Upper lobe of left lung (tissue), 6 donors: ENCODE measurements around the gene KMT2B. TPM values are rescaled to one million over a fixed set of nuclear protein-coding genes. Genes with fewer than 3 reads are reported as not detected.

Source experiments
- ATAC-seq, 2 donors: fragments of 200-7000 bp; cut with Tn5 transposase; one replicate each; pipeline ENCODE4 v1.9.1; 2022; ENCODE audit warnings: mild to moderate bottlenecking in 2 of 2, moderate library complexity in 2 of 2; ENCODE audit not compliant: low FRiP score in 2 of 2
- DNase-seq, 2 donors: peaks; one replicate each; pipeline ENCODE4 v3.0.0-alpha.2; 2019 to 2020
- H3K27ac ChIP-seq, 4 donors: fragments of 200-600 bp; sonication (generic); one replicate each; pipeline ENCODE4 v1.5.1; 2016 to 2019
- H3K27me3 ChIP-seq, 4 donors: fragments of 200-600 bp; sonication (generic); one replicate each; pipeline ENCODE4 v1.5.1; 2017 to 2019
- H3K36me3 ChIP-seq, 4 donors: fragments of 200-600 bp; sonication (generic); one replicate each; pipeline ENCODE4 v1.5.1; 2016 to 2019
- H3K4me1 ChIP-seq, 4 donors: fragments of 200-600 bp; sonication (generic); one replicate each; pipeline ENCODE4 v1.5.1; 2018 to 2019
- H3K4me3 ChIP-seq, 4 donors: fragments of 200-600 bp; sonication (generic); one replicate each; pipeline ENCODE4 v1.5.1; 2017 to 2019; ENCODE audit warnings: mild to moderate bottlenecking in 2 of 4, moderate library complexity in 1 of 4
- H3K9me3 ChIP-seq, 4 donors: fragments of 200-600 bp; sonication (generic); one replicate each; pipeline ENCODE4 v1.5.1; 2018 to 2019
- CTCF ChIP-seq, 6 experiments: fragments of 450-650 bp in 4 of 6; fragments of 200-600 bp in 2 of 6; sonication (generic) in 2 of 6; IDR thresholded peaks; one replicate each; pipeline ENCODE4 v1.5.1; 2016 to 2019; ENCODE audit warnings: antibody characterized with exemption in 6 of 6
- EP300 ChIP-seq, 4 donors: sonication (generic); formaldehyde crosslinking; IDR thresholded peaks; one replicate each; pipeline ENCODE4 v1.5.1; 2017; ENCODE audit warnings: antibody characterized with exemption in 4 of 4, control low read depth in 2 of 4
- POLR2A ChIP-seq, 4 donors: fragments of 450-650 bp; IDR thresholded peaks; one replicate each; pipeline ENCODE4 v1.5.1; 2016 to 2017; ENCODE audit warnings: antibody characterized with exemption in 4 of 4, mild to moderate bottlenecking in 2 of 4
- POLR2AphosphoS5 ChIP-seq, 2 donors: sonication (generic); formaldehyde crosslinking; IDR thresholded peaks; one replicate each; pipeline ENCODE4 v1.5.1; 2017; ENCODE audit warnings: antibody characterized with exemption in 2 of 2
- WGBS, 2 donors: methylation state at CpG; one replicate each; pipeline ENCODE4 v1.1.5; 2017 to 2018; 5-methylcytosine and 5-hydroxymethylcytosine counted together
- total RNA-seq, 6 donors: library from RNA; depleted of rRNA in 4 of 6; stranded (reverse); fragments of >200 nt in 4 of 6; gene quantifications; one replicate each; pipeline versions ENCODE4 v1.1.0 to v1.2.1, GENCODE V29; 2016 to 2021
- donor health status: DM: no; HTN: no; CAD: no; lungs with moderate emphysema.
- donor health status: DM: no; HTN: yes; CAD: no; lungs with severe emphysema.

The KMT2B gene
- total RNA-seq, 6 donors from 2014 or later: 23.3 to 70.2 (median 37.3) TPM

DNA sequence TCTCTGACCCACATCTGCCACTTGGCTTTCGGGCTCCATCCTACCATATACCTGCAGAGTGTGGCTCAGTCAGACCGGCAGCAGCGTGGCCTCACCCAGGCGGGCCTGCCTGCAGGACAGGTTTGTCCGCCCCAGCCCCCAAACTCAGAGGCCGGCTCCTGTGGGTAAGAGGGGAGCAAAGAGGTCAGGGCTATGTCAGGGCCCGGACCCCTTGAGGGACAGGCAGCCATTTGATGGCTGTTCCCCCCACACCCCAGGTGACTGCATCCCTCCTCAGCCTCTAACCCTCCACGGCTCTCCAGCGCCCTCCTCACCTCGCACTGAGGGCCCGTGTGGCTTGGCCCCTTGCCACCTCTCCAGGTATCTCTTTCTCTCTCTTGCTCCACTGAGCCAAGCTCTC is 25.8 kb upstream of the KMT2B start:
- peak in 1 of 2 donors; percentile 59 for DNase-seq
- no peaks in the 10 kb centered on the region for H3K36me3 ChIP-seq
- H3K4me3 ChIP-seq: no peak overlapping the region
- H3K27ac ChIP-seq: no peak overlapping the region
- no peaks in the 10 kb centered on the region for H3K9me3 ChIP-seq
- no peak for TF ChIP-seq CTCF (IDR thresholded peaks at IDR 0.05)
- no peak for TF ChIP-seq EP300 (IDR thresholded peaks at IDR 0.05)
- no peak for TF ChIP-seq POLR2A (IDR thresholded peaks at IDR 0.05)
- TF ChIP-seq POLR2AphosphoS5 (IDR thresholded peaks at IDR 0.05): no peak
- no peaks in the 10 kb centered on the region for H3K4me1 ChIP-seq
- no peak for ATAC-seq
- H3K27me3 ChIP-seq: no peaks in the 10 kb centered on the region
- 66 to 73% methylated on average over 9 to 11 of the region's 11 CpGs for WGBS, 2 donors

- Histone ChIP-seq H3K9me3 (no peaks in the 10 kb centered on the region), H3K36me3 (no peaks in the 10 kb centered on the region), H3K4me3 (no peak overlapping the region), H3K27me3 (no peaks in the 10 kb centered on the region), H3K4me1 (no peaks in the 10 kb centered on the region), H3K27ac (no peak overlapping the region)
- no peak for DNase-seq
- WGBS, 2 donors: 8 to 19% methylated on average over 7 to 8 of the region's 8 CpGs
- ATAC-seq: peak in 1 of 2 donors; percentile 16
- TF ChIP-seq POLR2AphosphoS5 (IDR thresholded peaks at IDR 0.05) (no peak), EP300 (IDR thresholded peaks at IDR 0.05) (no peak), POLR2A (IDR thresholded peaks at IDR 0.05) (no peak), CTCF (IDR thresholded peaks at IDR 0.05) (no peak)
These were observed 24.4 kb upstream of the KMT2B start for GRCh38 chr19:35693422-35693821.

GRCh38 chr19:35693835-35694599 is 23.8 kb upstream of the KMT2B start:
- DNase-seq: peak in 1 of 2 donors; percentile 90
- 27 to 28% methylated on average over 8 of the region's 8 CpGs for WGBS, 2 donors
- H3K36me3 ChIP-seq: no peaks in the 10 kb centered on the region
- no peaks in the 10 kb centered on the region for H3K9me3 ChIP-seq
- H3K27me3 ChIP-seq: no peaks in the 10 kb centered on the region
- no peak overlapping the region for H3K4me3 ChIP-seq
- no peak overlapping the region for H3K27ac ChIP-seq
- ATAC-seq: peak; percentile 99
- no peaks in the 10 kb centered on the region for H3K4me1 ChIP-seq
- TF ChIP-seq CTCF (IDR thresholded peaks at IDR 0.05) (peak; percentile 91 to 98 (median 96)), EP300 (IDR thresholded peaks at IDR 0.05) (no peak), POLR2AphosphoS5 (IDR thresholded peaks at IDR 0.05) (no peak)

- ATAC-seq (no peak), DNase-seq (no peak)
- TF ChIP-seq CTCF (IDR thresholded peaks at IDR 0.05): no peak
- TF ChIP-seq POLR2A (IDR thresholded peaks at IDR 0.05): no peak
- TF ChIP-seq POLR2AphosphoS5 (IDR thresholded peaks at IDR 0.05): no peak
- no peak for TF ChIP-seq EP300 (IDR thresholded peaks at IDR 0.05)
- Histone ChIP-seq H3K4me3 (no peak overlapping the region), H3K4me1 (no peaks in the 10 kb centered on the region), H3K36me3 (no peaks in the 10 kb centered on the region), H3K9me3 (no peaks in the 10 kb centered on the region), H3K27me3 (no peaks in the 10 kb centered on the region), H3K27ac (no peak overlapping the region)
- 70 to 79% methylated on average over 2 of the region's 2 CpGs for WGBS, 2 donors
These were observed 21.8 kb upstream of the KMT2B start for GRCh38 chr19:35695895-35696422.
